Cardiac fibroblast (primary cell): Measurements from ENCODE around the gene CCL20.

Experiments used
- DNase-seq, 2 donors: peaks; one replicate each; pipeline versions ENCODE4 v3.0.0 to v3.0.0-alpha.2; 2010; ENCODE audit warnings: low read depth in 2 of 2
- H3K4me3 ChIP-seq, 2 donors: replicated peaks in 1 of 2; 1 replicate in 1 of 2; 2 replicates in 1 of 2; pipeline ENCODE4 v1.5.1; 2011; ENCODE audit warnings: low read depth in 2 of 2, low read length in 2 of 2, mild to moderate bottlenecking in 2 of 2, moderate library complexity in 1 of 2
- CTCF ChIP-seq: IDR thresholded peaks from one replicate; pipeline ENCODE4 v1.5.1; 2011; ENCODE audit warnings: low read depth, mild to moderate bottlenecking, low read length, inconsistent platforms

The CCL20 gene

GRCh38 chr2:227816507-227817294 lies 3.1 kb downstream of the CCL20 start:
- no peak for TF ChIP-seq CTCF
- DNase-seq = peak; percentile 68 to 75
- peak overlapping the region; percentile 26 to 58 for H3K4me3 ChIP-seq

GRCh38 chr2:227817336-227817735 lies 3.7 kb downstream of the CCL20 start:
- no peak for TF ChIP-seq CTCF
- no peak for DNase-seq
- H3K4me3 ChIP-seq = peak overlapping the region; percentile 38 to 58

- H3K4me3 ChIP-seq = peak overlapping the region; percentile 38 to 58
- DNase-seq = peak; percentile 100
- TF ChIP-seq CTCF = peak; percentile 18
Observed at GRCh38 chr2:227817850-227818674, 4.4 kb downstream of the CCL20 start.

GRCh38 chr2:227818675-227819397 lies 5.2 kb downstream of the CCL20 start:
- no peak overlapping the region for H3K4me3 ChIP-seq
- DNase-seq = peak in 1 of 2 donors; percentile 98

GRCh38 chr2:227819398-227819697 lies 5.7 kb downstream of the CCL20 start:
- H3K4me3 ChIP-seq = no peak overlapping the region
- no peak for TF ChIP-seq CTCF
- no peak for DNase-seq

More at GRCh38 chr2:227818675-227819397, 5.2 kb downstream of the CCL20 start:
- TF ChIP-seq CTCF = no peak

GRCh38 chr2:227821043-227821942 lies 7.7 kb downstream of the CCL20 start:
- no peak for DNase-seq
- no peak overlapping the region for H3K4me3 ChIP-seq
- no peak for TF ChIP-seq CTCF
